ENCODE results near the gene ATP13A3.

DNA sequence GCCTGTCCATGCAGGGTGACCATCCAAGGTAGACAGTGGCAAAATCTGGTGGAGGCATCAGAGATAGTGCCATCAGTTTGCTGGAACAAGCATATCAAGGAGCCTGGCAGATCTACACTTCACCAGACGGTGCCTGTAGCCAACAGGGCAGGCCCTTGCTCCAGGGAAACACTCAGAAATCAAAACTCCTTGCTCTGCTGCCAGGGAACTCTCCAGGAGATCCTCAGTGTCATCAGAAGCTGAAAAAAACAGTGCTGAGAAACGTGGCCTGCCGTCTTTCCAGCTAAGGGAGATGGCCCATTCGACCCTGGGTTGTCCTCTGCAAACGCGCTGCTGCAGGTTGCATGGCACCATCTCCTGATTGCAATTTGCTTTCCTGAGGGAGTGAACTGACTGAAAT is 30.5 kb upstream of the ATP13A3 start:
- TF ChIP-seq EZH2 (IDR thresholded peaks at IDR 0.05; ENCODE audit: low read length, missing control alignments) (no peak), CTCF (conservative IDR thresholded peaks at IDR 0.05 in 1 of 2, IDR thresholded peaks at IDR 0.05 in 1 of 2; ENCODE audit: low read depth in 1 of 2, low read length in 2 of 2) (no peak)
